ENCODE data around the gene CCSER1.

CCSER1 gene

DNA sequence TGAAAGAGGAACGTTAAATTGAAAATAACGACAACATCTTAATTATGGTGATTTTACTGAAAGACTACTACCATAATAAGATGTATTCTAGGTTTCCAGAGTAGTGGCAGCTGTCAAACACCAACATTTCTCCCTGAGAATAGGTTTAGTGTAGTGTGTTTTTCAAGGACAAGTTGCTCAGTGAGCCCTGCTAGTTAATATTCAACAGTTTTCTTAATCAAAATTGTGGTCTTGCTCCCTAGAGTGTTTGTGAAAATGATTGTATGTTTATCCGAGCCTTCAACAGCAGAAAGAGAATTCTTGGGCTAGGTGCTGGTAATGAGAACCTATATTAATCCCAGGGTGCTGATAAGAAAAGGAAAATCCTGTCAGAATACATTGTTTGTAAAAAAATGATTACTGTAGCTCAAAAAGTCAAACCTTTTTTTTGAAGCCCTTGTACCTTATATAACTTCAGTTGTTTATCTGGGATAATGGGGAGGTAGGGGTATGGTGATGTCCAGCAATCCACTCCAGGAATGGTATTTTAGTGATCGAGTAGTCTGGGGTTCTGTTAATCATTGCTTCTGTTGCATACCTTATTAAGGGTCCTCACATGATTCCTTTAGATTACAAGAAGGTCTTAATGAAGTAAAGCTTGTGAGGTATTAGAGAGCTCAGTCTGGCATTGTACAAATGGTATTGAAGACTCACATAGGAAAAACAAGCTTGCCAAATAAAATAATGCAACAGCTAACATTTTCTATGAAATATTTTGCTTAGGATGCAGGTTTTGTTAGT, 110.7 kb downstream of the CCSER1 start:
- no peak overlapping the region for H3K27ac ChIP-seq
- TF ChIP-seq, protein P1, sequence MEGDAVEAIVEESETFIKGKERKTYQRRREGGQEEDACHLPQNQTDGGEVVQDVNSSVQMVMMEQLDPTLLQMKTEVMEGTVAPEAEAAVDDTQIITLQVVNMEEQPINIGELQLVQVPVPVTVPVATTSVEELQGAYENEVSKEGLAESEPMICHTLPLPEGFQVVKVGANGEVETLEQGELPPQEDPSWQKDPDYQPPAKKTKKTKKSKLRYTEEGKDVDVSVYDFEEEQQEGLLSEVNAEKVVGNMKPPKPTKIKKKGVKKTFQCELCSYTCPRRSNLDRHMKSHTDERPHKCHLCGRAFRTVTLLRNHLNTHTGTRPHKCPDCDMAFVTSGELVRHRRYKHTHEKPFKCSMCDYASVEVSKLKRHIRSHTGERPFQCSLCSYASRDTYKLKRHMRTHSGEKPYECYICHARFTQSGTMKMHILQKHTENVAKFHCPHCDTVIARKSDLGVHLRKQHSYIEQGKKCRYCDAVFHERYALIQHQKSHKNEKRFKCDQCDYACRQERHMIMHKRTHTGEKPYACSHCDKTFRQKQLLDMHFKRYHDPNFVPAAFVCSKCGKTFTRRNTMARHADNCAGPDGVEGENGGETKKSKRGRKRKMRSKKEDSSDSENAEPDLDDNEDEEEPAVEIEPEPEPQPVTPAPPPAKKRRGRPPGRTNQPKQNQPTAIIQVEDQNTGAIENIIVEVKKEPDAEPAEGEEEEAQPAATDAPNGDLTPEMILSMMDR (conservative IDR thresholded peaks at IDR 0.05) = no peak

DNA sequence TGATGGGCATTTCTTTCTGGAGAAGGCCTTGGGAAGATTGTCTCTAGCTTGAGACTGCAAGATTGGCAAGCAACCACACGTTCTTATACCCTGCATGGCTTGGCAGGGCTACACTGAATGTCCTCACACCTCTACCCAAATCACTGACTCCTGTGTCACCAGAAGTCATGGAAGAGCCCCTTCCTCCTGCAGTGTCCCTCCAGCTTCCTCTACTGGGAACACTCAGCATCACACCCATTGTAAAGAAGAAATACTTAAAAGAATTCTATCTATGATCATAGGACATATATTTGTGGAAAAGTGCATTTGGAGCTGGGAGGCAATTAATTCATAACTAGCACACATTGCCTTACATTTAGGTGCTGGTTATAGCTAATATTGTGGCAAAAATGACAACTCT, 113.1 kb downstream of the CCSER1 start:
- TF ChIP-seq, protein P1 (conservative IDR thresholded peaks at IDR 0.05) = no peak
- H3K27ac ChIP-seq = no peak overlapping the region

DNA sequence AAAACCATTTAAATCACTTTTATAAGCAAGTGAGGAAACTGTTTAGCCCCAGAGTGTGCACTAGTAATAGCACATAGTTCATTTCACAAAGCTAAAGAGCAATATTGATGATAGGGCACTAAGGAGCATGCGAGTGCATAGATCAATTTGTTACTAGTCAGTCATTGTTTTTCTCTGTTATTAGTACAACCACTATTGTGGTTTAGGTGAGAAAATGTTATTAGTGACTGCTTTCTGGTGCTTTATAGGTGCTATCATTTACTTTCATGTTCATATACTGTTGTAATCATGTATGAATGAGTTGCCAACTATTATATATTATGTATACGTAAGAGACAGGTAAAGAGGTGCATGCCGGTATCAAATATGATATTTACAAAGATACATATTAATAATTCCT, 113.8 kb downstream of the CCSER1 start:
- TF ChIP-seq, protein P1 (conservative IDR thresholded peaks at IDR 0.05) = no peak
- H3K27ac ChIP-seq = no peak overlapping the region

DNA sequence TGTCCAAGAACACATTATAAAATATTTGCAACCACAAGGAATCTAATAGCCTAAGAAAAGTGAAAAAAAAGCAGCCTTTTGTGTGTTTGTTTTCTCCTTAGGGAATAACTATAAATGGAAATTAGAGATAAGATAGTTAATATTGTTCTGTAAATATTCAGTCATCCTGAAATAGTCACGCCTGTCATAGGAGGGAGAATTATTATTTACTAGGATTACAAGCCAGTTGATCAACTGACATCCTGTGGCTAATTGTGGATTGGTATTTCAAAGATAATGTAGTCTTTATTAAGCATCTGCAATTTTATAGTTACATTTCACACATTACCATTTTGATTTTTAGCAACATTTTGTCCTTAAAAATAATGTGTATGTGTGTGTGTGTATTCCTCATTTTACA, 118.6 kb downstream of the CCSER1 start:
- peak overlapping the region; percentile 73 for H3K27ac ChIP-seq
- TF ChIP-seq, protein P1 (conservative IDR thresholded peaks at IDR 0.05) = no peak

DNA sequence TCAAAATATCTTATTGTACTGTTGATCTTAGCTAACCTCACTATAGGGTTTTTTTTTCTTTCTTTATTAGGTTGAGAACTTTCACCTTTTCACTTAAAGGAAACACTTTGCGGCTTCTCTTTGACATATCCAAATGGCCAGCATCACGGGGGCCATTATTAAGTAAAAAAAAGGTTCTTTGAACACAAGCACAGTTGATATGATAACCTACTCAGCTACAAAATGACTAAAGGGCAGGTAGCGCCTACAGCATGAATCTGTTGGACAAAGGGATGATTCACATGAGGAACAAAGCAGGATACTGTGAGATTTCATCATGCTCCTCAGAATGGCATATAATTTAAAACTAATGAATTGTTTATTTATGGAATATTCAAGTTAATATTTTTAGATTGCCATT, 119.6 kb downstream of the CCSER1 start:
- TF ChIP-seq, protein P1 (conservative IDR thresholded peaks at IDR 0.05) = no peak
- H3K27ac ChIP-seq = peak overlapping the region; percentile 73

DNA sequence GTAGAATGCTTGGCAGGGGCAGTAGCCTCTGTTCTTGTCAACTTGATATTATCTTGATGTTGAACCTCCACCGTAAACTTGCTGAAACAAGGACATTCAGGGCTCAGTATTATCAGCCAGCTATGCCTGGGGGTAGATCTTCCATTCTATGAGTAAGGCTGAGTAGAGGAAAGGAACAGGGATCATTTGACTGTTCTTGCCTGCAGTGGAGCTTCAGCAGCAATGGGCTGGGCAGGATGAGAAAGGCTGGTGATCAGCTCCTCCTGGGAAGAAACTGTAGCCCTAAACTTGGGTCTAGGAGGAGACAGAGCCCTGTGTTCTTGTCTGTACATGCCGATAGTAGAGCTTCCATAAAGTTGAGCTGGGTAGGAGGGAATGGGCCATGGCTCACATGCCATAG, 127.2 kb downstream of the CCSER1 start:
- no peak overlapping the region for H3K27ac ChIP-seq
- TF ChIP-seq, protein P1 (conservative IDR thresholded peaks at IDR 0.05) = no peak

DNA sequence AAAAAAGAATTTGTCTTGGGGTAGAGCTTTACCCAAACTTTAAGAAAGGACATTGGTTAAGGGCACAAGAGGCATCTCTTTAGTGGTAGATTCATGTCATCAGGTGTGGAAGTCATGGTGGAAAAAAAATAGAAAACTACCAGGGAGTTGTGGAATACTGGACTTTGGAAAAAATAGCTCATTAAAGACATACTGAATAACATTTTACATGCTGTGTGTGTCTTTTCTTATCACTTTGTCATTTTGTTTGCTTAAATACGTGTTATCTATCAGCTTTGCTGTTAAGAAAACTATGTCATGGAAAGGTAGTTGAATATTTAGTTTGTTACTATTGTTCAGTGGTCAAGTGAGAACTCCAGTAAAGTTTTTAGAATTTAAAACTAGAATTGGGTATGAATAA, 147.0 kb downstream of the CCSER1 start:
- TF ChIP-seq, protein P1 (conservative IDR thresholded peaks at IDR 0.05) = no peak
- H3K27ac ChIP-seq = no peak overlapping the region
